CD1c-positive myeloid dendritic cell (primary cell): Measurements from ENCODE around the gene FGGY.
"Not testable (repeated sequence)": the region's sequence is repeated elsewhere in the genome, so short reads cannot be mapped to it uniquely, and the experiment has no call there.

ENCODE experiments used
- DNase-seq: peaks from one replicate; pipeline ENCODE4 v3.0.0-alpha.2; 2016; ENCODE audit errors: extremely low spot score

FGGY gene, protein sequence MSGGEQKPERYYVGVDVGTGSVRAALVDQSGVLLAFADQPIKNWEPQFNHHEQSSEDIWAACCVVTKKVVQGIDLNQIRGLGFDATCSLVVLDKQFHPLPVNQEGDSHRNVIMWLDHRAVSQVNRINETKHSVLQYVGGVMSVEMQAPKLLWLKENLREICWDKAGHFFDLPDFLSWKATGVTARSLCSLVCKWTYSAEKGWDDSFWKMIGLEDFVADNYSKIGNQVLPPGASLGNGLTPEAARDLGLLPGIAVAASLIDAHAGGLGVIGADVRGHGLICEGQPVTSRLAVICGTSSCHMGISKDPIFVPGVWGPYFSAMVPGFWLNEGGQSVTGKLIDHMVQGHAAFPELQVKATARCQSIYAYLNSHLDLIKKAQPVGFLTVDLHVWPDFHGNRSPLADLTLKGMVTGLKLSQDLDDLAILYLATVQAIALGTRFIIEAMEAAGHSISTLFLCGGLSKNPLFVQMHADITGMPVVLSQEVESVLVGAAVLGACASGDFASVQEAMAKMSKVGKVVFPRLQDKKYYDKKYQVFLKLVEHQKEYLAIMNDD

DNA sequence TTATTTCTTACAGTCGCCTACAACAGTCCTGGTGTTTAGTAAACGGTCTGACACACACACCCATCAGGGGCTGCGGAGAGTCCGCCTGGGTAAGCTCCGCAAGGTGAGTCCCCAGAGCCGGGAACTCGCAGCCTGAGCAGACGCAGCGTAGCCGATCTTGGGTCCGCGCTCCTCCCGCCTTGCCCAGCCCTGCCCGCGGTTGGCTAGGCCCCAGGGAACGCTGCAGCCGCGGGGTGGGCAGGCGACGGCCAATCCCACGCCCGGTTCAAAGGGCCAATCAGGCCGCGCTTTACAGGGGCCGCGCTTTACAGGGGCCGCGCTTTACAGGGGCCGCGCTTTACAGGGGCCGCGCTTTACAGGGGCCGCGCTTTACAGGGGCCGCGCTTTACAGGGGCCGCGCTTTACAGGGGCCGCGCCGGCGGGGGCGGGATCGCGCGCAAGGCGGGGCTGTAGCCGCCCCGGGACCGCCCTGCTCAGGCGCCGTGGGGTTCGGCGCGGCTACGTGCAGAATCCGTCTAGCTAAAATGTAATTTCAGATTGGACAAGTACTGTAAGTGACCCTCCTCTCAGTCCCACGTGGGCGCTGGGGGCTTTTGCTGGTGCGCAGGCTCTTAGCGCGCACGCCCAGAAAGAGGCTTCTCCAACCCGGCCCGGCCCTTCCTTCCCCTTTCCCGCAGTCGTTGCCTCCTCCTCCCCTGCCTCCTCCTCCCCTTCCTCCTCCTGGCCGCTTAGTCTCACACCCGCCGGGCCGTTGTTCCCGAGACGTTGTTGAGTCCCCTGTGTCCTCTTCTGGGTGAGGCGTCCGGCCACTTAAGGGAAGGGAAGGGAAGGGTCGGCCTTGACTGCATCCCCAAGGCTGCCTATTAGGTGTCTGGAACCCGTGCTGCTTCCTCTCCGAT is at the start of gene FGGY:
Gene FGGY (plus strand): TSS at position 737 of the 899 bp plus-strand sequence. CDS start 24,456 bp downstream, outside the sequence.
- DNase-seq, result peak; percentile 99

DNA sequence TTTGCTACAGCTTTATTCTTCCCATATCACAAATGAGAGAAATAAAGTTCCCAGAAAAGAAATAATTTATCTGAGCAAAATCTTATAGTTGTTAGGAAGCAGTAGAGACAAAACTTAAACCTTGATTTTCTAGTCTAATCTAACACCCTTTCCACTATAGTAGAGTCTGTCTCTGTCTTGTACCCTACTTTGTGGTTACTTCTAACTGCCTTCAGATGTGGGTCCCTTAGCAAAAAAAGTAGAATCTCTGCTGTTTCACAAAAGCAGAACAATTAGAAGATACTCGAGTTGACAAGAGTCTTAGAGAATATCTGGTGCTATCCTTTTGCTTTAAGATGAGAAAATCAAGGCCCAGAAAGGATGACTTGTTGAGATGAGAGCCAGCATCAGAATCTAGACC is 48.1 kb upstream of the FGGY start:
- DNase-seq, result no peak

DNA sequence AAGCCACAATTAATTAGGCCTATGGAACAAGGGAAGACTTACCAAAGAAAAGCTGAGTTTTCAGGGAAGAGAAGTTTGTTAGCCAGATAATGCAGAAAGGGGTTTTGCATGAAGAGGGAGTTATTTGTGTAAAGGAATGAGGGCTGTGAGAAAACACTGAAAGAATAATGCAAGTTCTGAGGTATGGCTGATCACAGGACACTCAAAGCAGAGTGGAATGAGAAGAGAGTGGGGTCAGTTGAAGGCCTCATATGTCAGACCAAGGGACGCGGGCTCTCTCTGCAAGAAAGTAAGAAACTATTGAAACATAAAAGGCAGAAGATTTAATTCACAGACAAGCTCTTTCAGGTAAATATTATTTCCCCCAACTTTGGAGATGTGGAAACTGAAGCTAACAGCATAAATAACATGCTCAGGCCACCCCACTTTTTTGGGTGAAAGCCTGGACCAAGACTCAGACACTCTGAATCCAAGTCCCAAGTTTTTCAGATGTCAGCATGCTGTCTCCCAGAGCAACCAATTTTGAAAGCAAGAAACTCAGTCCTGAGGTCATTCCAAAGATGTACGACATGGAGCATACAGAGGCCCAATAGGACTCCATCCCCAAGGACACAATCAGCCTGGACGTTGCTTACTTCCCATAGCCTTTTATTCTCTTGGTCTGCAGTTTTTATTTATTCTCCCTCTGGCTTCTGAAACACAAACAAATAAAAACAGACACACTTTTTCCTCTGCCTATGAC is 47.3 kb upstream of the FGGY start:
- DNase-seq, result no peak

DNA sequence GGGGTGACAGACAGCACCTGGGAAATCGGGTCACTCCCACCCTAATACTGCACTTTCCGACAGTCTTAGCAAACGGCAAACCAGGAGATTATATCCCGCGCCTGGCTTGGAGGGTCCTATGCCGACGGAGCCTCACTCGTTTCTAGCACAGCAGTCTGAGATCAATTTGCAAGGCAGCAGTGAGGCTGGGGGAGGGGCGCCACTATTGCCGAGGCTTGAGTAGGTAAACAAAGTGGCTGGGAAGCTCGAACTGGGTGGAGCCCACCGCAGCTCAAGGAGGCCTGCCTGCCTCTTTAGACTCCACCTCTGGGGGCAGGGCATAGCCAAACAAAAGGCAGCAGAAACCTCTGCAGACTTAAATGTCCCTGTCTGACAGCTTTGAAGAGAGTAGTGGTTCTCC is 45.8 kb upstream of the FGGY start:
- not testable (repeated sequence) for DNase-seq

DNA sequence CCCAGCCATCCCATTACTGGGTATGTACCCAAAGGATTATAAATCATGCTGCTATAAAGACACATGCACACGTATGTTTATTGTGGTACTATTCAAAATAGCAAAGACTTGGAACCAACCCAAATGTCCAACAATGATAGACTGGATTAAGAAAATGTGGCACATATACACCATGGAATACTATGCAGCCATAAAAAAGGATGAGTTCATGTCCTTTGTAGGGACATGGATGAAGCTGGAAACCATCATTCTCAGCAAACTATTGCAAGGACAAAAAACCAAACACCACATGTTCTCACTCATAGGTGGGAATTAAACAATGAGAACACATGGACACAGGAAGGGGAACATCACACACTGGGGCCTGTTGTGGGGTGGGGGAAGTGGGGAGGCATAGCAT is 40.5 kb upstream of the FGGY start:
- DNase-seq, result not testable (repeated sequence)

DNA sequence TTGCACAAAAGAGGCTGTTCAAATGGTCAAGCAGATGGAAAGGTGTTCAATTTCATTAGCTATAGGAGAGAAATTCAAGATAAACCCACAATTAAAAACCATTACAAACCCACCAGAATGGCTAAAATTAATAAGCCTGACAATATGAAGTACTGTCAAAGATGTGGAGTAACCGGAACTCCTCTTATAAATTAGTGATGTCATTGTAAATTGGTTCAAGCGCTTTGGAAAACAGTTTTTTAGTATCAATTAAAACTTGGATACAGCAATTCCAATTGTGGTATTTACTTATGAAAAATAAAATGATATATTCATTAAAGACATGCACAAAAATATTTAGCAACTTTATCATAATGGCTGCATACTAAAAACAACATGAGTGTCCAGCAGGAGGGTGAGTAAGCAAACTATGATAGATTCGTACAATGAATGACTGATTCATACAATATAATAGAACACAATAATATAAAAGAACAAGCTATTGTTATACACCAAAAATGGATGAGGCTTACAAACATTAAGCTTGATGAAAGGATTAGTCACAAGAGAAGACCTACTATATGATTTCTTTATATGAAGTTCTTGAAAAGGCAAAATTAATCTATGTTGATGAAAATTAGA is 38.4 kb upstream of the FGGY start:
- DNase-seq, result no peak

DNA sequence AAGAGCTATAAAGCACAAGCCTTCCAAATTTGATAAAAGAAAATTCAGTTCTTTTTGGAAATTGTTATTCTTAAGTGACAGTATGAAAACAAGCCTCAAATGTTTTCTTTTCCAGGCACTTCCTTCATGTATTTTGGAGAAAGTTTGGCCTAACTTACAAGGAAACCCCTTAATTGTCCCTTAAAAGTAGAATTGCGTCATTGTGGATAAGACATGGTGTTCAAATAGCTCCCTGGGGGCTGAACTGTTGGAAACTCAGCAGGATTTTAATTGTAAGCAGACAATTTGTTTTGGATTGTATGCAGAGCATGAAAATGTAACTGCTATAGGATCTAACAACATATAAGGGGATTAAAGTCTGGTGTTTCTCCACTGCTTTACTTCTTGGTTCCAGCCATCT is 35.4 kb upstream of the FGGY start:
- no peak for DNase-seq

DNA sequence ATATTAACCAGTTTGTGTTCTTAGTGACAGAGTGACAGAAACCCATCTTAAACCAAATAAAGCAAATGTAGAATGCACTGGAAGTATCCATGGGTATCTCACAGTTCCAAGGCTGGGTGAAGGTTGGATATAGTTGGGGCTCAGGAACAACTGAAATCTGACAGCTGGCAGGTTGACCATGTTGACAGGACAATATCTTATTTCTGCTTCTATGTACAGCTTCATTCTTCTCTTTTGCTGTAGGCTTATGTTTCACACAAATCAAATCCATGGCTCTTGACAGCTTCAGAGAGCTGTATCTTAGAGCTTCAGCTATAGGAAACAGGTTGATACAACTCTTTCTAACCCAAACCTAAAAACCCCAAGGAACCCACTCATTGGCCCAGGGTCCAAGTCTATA is 34.3 kb upstream of the FGGY start:
- DNase-seq, result no peak

DNA sequence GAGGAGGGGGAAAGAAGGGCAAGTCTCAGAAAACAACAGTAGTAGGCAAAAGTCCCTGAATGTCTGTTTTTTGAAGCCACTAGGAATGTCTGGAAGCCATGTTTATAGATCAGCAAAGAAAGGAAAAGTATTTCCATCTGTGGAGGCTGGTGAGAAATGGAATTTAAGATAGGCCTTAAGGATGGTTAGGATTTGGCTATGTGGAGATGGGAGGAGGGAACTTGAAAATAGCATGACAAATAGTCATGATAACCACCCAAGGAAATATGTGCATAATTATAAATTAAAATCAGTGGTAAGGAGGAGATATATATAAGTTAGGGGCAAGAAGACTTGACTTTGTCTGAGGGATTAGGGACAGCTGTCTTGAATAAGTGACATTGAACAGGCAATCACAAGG is 33.8 kb upstream of the FGGY start:
- DNase-seq, result no peak

DNA sequence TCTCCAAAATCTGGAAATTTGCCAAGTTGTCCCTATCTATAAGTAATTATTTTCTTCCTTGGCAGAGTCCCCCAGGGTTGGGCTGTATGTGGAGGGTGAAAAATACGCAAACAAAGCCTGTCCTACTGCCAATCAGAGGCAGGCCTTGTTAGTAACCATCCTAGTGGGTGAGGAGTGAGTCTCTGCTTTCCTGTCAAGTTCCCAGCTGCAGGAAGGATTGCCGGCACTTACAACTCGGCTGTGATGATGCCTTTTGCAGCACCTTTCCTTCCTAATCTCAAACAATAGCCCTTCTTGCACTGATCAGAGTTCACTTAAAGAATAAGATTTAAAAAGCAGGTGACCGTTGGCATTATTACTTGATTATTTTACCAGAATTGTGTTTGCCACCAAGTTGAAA is 31.3 kb upstream of the FGGY start:
- DNase-seq, result no peak

DNA sequence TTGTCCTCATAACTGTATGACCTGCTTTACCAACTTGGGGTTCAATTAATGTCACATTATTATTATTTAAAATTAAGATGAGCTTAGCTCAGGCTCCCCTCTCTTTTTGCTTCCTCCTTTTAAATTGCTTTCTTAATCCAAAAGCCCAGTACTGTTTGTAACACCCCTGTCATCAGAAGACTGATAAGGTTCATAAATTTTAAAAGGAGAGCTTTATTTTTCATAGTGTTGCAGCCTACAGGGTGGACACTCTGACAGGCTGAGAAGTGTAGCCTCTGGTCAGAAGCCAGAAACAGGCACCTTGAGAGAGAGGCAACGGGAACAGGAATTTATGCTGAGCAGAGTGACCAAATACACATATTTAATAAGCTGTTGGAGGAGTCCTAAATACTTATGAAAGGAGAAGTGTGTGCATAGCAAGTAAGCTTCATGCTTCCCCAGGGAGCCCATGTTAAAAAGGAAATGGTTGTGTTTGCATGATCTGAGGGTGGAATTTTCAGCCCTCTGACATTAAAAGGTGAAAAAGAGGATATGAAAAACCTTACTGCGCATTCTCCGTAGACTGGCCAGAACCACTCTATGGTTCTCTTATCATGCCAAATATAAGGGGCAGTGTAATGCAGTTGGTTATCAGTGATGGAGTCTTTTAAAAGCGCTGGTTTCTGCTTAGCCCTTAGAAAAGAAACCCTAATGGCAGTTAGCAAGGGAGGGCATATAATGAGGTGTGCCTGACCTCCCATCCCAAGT is 30.5 kb upstream of the FGGY start:
- DNase-seq, result peak; percentile 86

DNA sequence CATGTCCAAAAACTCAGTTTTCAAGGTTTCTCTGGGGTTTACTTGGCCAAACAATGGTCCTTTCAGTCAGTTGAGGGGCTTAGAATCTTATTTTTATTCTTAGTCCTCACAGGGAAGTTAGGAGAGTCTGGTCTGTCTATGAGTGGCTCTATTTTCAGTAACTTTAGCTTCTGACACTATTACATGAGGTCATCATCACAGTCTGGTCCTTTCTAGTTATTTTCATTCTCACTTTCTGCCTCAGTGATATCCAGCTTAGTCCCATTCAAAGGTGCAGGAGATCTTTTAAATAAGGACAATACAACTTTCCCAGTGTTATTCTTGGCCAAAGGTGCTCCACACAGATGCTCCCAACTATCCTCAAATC is 30.0 kb upstream of the FGGY start:
- no peak for DNase-seq

DNA sequence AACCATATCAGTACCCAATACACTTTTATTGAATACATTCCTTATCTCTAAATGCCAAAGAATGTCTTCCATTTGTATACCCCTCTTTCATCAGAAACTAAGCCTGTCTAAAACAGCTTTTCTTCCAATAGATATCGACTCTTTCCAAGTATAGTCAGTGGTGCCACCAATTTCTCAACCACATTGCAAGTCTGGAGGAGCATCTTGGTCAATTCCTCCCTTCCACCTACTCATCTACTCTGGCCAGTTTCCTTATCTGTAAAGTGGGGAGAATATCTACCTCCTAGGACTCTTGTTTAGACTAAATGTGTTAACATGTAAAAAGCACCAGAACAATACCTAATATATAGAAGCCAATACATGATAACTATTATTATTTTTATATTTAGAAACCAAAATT is 28.5 kb upstream of the FGGY start:
- DNase-seq, result no peak

DNA sequence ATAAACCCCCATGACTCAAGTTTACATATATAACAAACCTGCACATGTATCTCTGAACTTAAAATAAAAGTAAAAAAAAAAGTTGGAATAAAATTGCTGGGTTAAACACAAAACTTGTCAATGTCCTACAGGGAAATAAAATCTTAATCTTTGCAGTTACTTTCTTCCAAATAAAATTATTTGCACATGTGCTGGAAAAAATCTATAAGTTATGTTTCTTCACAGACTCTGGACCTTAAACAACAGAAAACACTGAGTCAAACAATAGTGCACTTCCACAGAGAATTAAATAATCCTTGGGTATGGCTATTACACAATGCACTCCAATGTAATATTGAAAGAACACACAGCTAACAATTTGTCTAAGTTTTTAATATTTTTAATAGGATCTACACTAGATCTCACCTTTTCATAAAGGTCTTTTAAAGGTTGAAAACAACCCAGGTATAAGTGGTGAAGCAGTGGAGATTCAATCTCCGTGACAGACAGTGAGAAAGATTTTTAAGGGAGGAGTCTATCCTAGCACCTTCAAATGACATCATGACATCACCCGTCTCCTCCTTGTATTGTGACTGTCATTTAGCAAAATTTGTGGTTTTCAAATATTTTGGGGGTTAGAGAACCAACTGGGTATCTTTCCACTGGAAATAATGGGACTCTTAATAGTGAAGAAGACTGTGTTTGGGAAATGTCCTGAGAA is 25.2 kb upstream of the FGGY start:
- DNase-seq, result no peak

DNA sequence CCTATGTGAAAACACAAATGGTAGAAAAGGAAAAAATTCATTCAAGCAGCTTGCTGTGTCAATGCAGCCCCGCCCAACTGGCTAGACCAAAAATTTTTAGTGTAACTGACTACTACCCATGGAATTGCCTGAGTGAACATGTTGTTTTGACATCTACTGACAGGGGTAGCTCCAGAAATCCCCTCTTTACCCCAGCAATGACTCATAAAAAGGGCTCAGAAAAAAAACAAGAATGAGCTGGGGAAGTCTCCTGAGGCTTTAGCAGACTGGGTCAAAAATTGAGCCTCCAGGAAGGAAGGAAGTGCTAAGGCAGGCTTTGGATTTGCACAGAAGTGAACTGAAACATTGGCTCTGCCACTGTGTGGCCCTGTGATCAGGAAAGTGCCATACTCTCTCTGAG is 24.4 kb upstream of the FGGY start:
- DNase-seq, result peak; percentile 23

DNA sequence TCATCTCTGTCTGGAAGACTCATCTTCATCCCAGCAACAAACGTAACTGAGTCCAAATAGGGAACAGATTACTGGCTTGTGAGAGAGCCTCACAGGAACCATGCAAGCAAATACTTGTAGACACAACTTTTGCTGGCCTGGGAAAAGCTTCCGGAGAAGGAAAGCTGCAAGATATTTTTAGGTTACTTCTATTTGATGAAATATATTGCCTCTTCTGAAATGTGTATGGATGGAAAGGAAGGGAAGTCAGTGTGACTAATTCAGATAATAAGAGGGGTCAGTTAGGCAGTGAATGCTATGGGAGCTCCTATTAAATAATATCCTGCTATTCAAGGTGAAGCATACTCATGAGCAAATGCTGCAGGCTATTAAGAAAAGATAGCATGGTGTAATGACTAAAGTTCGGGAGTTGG is 20.4 kb upstream of the FGGY start:
- no peak for DNase-seq

DNA sequence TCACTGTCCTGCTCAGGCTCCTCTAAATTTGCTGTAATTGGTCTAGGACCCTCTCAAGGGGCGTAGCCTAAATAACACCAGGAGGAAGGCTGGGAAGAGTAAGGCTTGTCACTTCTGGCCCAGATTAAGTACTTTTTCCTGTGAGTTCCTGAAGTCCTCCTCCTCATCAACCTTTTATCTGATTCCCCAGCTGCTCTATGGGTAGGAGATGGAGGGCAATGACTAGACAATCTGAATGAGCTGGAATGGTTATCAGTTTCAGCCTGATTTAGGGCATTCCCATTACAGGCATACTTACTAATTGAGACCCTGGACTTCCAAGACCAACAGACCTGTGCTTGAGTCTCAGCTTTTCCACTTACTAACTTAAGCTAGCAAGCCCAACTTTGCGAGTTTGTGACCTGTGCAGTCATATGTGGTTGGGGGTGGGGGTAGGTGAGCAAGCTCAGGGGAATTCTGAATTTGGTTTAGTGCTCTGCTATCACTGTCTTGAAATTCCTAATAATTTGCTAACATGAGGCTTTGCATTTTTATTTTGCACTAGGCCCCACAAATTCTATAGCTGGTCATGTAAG is 18.0 kb upstream of the FGGY start:
- DNase-seq, result no peak

DNA sequence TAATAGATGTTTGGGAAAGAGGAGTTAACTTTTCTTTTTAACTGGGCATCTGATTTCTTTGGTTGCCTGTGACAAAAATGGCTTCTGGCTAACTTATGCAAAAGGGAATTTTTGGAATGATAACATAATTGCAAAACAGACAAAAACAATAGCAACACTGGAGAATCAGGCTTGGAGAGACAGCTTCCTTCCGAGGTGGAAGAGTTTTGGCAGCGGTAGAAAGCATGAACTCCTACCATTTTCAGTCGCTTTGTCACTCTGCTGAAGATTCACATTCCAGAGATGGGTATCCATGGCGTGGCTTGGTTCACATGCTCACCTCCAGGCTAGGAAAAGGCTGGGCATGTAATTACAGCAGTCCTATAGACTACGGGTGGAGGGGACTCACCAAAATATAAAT is 17.2 kb upstream of the FGGY start:
- DNase-seq, result no peak

DNA sequence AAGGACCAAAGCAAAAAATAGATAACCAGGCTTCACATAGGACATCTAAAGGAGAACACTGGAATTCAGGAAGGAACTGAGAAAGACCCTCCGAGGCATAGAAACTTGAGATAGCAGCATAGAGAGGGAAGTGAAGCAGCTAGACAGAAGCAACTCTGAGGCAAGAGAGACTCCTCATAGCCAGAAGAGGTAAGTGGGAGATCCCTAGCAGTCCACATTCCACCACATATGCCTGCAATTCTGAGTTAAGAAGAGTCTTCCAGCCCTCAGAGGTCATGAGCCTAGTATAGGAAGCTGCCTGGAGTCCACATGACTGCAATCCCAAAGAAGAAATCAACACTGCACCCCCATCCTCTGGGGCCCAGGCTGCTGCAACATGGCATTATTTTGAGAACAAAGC is 13.9 kb upstream of the FGGY start:
- DNase-seq, result peak; percentile 68

DNA sequence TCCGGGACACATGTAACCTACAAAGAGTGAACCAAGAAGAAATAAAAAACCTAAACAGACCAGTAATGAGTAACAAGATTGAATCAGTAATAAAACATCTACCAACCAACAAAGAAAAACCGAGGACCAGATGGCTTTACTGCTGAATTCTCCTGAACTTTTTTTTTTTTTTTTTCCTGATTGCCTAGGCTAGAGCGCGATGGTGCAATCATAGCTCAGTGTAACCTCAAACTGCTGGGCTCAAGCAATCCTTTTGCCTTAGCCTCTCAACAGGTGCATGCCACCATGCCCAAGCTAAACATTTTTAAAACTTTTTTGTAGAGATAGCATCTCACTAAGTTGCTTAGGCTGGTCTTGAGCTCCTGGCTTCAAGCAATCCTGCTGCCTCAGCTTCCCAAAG is 11.2 kb upstream of the FGGY start:
- DNase-seq, result no peak
